SK-N-MC (cell line): ENCODE results near the gene PROM2.

Experiments
- EZH2 ChIP-seq: fragments of 200-600 bp; sonication (generic); IDR thresholded peaks from one replicate; pipeline ENCODE4 v1.6.1; 2017; ENCODE audit warnings: antibody characterized with exemption
- FOXP2 ChIP-seq: optimal IDR thresholded peaks from 2 replicates; pipeline ENCODE3; 2011; ENCODE audit warnings: mild to moderate bottlenecking, moderate library complexity; ENCODE audit not compliant: insufficient read depth; ENCODE audit errors: extremely low read length, control extremely low read depth
- POLR2AphosphoS5 ChIP-seq: IDR thresholded peaks from 2 replicates; pipeline ENCODE4 v1.6.1; 2012; ENCODE audit warnings: mild to moderate bottlenecking, low read depth, low read length, borderline replicate concordance

DNA sequence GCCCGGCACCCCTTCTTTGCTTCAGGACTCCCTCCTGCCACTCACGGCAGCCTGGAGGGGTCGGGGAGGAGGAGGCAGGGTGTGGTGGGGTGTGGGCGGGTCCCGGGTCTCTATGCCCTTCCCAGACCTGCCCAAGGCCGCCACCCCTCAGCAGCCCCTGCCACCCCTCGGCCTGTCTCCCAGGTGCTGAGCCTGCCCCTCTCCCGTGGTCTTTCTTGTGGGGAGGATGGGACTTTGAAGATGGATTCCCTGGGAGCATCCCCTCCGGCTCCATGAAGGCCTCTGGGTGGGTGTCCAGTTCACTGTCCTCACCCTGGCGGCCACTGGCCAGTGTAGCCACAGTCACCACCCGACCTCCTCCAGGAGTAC lies 46.1 kb downstream of the PROM2 start:
- no peak for TF ChIP-seq POLR2AphosphoS5
- TF ChIP-seq EZH2: no peak
- no peak for TF ChIP-seq FOXP2
